ENCODE measurements around the gene FDX1. TPM values are rescaled to one million over a fixed set of nuclear protein-coding genes. Genes with fewer than 3 reads are reported as not detected.

The FDX1 gene
- total RNA-seq, 1 experiment from 2014 or later: 9.9 TPM

DNA sequence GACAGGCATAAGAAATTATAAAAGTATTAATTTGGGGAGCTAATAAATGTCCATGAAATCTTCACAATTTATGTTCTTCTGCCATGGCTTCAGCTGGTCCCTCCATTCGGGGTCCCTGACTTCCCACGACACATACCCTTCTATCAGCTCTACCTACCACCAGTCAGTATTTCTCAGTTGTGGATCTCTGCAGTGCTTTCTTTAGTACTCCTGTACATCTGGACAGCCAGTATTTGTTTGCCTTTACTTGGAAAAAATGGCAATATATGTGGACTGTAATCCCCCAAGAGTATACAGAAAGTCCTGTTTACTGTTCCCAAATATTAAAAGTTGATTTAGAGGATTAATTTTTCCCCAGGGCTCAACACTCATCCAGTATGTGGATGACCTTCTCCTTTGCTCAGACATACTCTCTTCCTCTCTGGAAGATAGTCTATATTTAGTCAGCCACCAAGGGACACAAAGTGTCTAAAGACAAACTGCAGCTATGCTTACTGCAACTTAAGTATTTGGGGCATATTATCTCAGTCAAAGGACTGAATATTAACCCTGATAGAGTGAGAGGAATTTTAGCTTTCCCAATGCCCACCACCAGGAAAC is 7.3 kb upstream of the FDX1 start (continued):
- TF ChIP-seq, protein P1, sequence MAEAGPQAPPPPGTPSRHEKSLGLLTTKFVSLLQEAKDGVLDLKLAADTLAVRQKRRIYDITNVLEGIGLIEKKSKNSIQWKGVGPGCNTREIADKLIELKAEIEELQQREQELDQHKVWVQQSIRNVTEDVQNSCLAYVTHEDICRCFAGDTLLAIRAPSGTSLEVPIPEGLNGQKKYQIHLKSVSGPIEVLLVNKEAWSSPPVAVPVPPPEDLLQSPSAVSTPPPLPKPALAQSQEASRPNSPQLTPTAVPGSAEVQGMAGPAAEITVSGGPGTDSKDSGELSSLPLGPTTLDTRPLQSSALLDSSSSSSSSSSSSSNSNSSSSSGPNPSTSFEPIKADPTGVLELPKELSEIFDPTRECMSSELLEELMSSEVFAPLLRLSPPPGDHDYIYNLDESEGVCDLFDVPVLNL (CRISPR knock-in tag; IDR thresholded peaks at IDR 0.05; ENCODE audit: borderline replicate concordance, low read depth): no peak
- TF ChIP-seq E2F1 (CRISPR knock-in tag; IDR thresholded peaks at IDR 0.05) (no peak), ZNF532 (CRISPR knock-in tag; IDR thresholded peaks at IDR 0.05; ENCODE audit: borderline replicate concordance) (no peak)
- TF ChIP-seq, protein P2, sequence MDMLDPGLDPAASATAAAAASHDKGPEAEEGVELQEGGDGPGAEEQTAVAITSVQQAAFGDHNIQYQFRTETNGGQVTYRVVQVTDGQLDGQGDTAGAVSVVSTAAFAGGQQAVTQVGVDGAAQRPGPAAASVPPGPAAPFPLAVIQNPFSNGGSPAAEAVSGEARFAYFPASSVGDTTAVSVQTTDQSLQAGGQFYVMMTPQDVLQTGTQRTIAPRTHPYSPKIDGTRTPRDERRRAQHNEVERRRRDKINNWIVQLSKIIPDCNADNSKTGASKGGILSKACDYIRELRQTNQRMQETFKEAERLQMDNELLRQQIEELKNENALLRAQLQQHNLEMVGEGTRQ (CRISPR knock-in tag; IDR thresholded peaks at IDR 0.05): no peak

- TF ChIP-seq SP1 (CRISPR knock-in tag; conservative IDR thresholded peaks at IDR 0.05) (no peak), GRHL2 (CRISPR knock-in tag; IDR thresholded peaks at IDR 0.05; ENCODE audit: insufficient replicate concordance, severe bottlenecking) (no peak), RORB (CRISPR knock-in tag; IDR thresholded peaks at IDR 0.05) (no peak), ZNF532 (CRISPR knock-in tag; IDR thresholded peaks at IDR 0.05; ENCODE audit: borderline replicate concordance) (no peak), CREB1 (CRISPR knock-in tag; IDR thresholded peaks at IDR 0.05) (no peak), ZNF121 (CRISPR knock-in tag; IDR thresholded peaks at IDR 0.05) (no peak), ETV6 (CRISPR knock-in tag; IDR thresholded peaks at IDR 0.05) (no peak), NFYB (CRISPR knock-in tag; conservative IDR thresholded peaks at IDR 0.05; ENCODE audit: low read depth) (no peak), ZNF232 (CRISPR knock-in tag; IDR thresholded peaks at IDR 0.05) (no peak), TEAD1 (CRISPR knock-in tag; IDR thresholded peaks at IDR 0.05) (no peak), ZNF263 (CRISPR knock-in tag; IDR thresholded peaks at IDR 0.05; ENCODE audit: low read depth) (no peak), ATF2 (CRISPR knock-in tag; IDR thresholded peaks at IDR 0.05; ENCODE audit: borderline replicate concordance, low read depth) (no peak)
- TF ChIP-seq, protein P3, sequence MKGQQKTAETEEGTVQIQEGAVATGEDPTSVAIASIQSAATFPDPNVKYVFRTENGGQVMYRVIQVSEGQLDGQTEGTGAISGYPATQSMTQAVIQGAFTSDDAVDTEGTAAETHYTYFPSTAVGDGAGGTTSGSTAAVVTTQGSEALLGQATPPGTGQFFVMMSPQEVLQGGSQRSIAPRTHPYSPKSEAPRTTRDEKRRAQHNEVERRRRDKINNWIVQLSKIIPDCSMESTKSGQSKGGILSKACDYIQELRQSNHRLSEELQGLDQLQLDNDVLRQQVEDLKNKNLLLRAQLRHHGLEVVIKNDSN (CRISPR knock-in tag; IDR thresholded peaks at IDR 0.05): no peak
- ATAC-seq: no peak
- peaks cover 34% of the 10 kb centered on the region for H3K9me3 Mint-ChIP-seq
- H3K4me3 Mint-ChIP-seq: no peak overlapping the region
- ChIA-PET CTCF (no interaction called here), POLR2A (no interaction called here)
- DNase-seq (ENCODE audit: low spot score): no peak
- peaks cover 11% of the 10 kb centered on the region; the same call in 1 of the 2 replicates for H3K4me1 Mint-ChIP-seq
- H3K27ac Mint-ChIP-seq: no peak overlapping the region
- peaks cover 8% of the 10 kb centered on the region for H3K27me3 Mint-ChIP-seq (ENCODE audit: low read depth)
- peaks cover 26% of the 10 kb centered on the region for H3K36me3 Mint-ChIP-seq
These were observed 4.8 kb upstream of the FDX1 start for GRCh38 chr11:110424775-110425444.

Measured in WTC11 (cell line).